HepG2 (cell line): ENCODE results near the gene AHCTF1. TPM values are rescaled to one million over a fixed set of nuclear protein-coding genes. Genes with fewer than 3 reads are reported as not detected.

ENCODE experiments used
- ATAC-seq: fragments of 200-7000 bp; cut with Tn5 transposase; 3 replicates; pipeline ENCODE4 v1.9.1; 2020; ENCODE audit warnings: mild to moderate bottlenecking, moderate library complexity
- BruUV-seq: library from RNA; stranded (reverse); fragments of 400-500 nt; replicated peaks from 2 replicates; lab custom pipeline; 2021; lab: Mats Ljungman, UMichigan
- CTCF ChIA-PET: fragments of 300-600 bp; formaldehyde crosslinking; extraction: SDS; loops from one replicate; lab custom pipeline; 2021; ENCODE audit warnings: low total read pairs, inconsistent platforms, low intra/inter-chr PET ratio; lab: Yijun Ruan, JAX
- POLR2A ChIA-PET: fragments of 350-600 bp; sonication (Branson Sonifier 250); formaldehyde crosslinking; loops from one replicate; lab custom pipeline; 2020; ENCODE audit warnings: antibody characterized with exemption, inconsistent platforms; lab: Yijun Ruan, JAX
- DNase-seq: peaks from one replicate; pipeline ENCODE4 v3.0.0-alpha.2; 2015; ENCODE audit warnings: low spot score
- FAIRE-seq: peaks from 3 replicates; lab custom pipeline; 2011; peaks lifted over from hg19 to GRCh38; lab: Jason Lieb, UNC
- H2AFZ ChIP-seq: one replicate; pipeline ENCODE4 v1.6.1; 2011; ENCODE audit warnings: low read length, inconsistent platforms
- H3K27ac ChIP-seq: fragments of 300-600 bp; 3 replicates; pipeline ENCODE4 v1.8.0; 2011; ENCODE audit warnings: mixed run types, mild to moderate bottlenecking, mixed read lengths, low read length, inconsistent platforms; ENCODE audit not compliant: insufficient read depth; ENCODE audit errors: extremely low read length
- H3K27me3 ChIP-seq, 2 experiments: fragments of 200-600 bp in 1 of 2; 2 replicates in 1 of 2; 3 replicates in 1 of 2; pipeline versions ENCODE4 v1.6.0 to v1.8.0; 2011; ENCODE audit warnings: low read length in 2 of 2, mild to moderate bottlenecking in 2 of 2, moderate library complexity in 2 of 2, inconsistent platforms in 1 of 2; ENCODE audit not compliant: insufficient read depth in 2 of 2, control insufficient read depth in 1 of 2
- H3K36me3 ChIP-seq, 2 experiments: fragments of 200-600 bp in 1 of 2; replicated peaks in 1 of 2; 2 replicates in 1 of 2; 3 replicates in 1 of 2; pipeline versions ENCODE4 v1.5.1 to v1.8.0; 2011; ENCODE audit warnings: low read length in 2 of 2, inconsistent platforms in 1 of 2; ENCODE audit not compliant: insufficient read depth in 2 of 2, control insufficient read depth in 1 of 2
- H3K4me1 ChIP-seq: 2 replicates; pipeline ENCODE4 v1.5.1; 2012; ENCODE audit warnings: low read length, inconsistent platforms; ENCODE audit not compliant: insufficient read depth
- H3K4me2 ChIP-seq: 2 replicates; pipeline ENCODE4 v1.6.0; 2011; ENCODE audit warnings: low read depth, low read length, inconsistent platforms
- H3K4me3 ChIP-seq, 3 experiments: fragments of 200-600 bp in 1 of 3; sonication (generic), shearing (Covaris generic) in 1 of 3; replicated peaks in 1 of 3; 2 replicates each; pipeline ENCODE4 v1.5.1; 2011 to 2016; ENCODE audit warnings: low read length in 3 of 3, inconsistent platforms in 2 of 3, low read depth in 2 of 3, mild to moderate bottlenecking in 2 of 3, control low read depth in 1 of 3, mixed read lengths in 1 of 3; ENCODE audit not compliant: insufficient read depth in 1 of 3
- H3K79me2 ChIP-seq: one replicate; pipeline ENCODE4 v1.6.1; 2011; ENCODE audit warnings: low read length, inconsistent platforms; ENCODE audit not compliant: insufficient read depth
- H3K9ac ChIP-seq: 2 replicates; pipeline ENCODE4 v1.6.0; 2011; ENCODE audit warnings: mild to moderate bottlenecking, low read depth, low read length, inconsistent platforms; ENCODE audit not compliant: insufficient read depth
- H3K9me3 ChIP-seq: 2 replicates; pipeline ENCODE4 v1.5.1; 2012; ENCODE audit warnings: mild to moderate bottlenecking, low read length
- H4K20me1 ChIP-seq: 2 replicates; pipeline ENCODE4 v1.6.0; 2011; ENCODE audit warnings: inconsistent platforms, mild to moderate bottlenecking, low read length, moderate library complexity; ENCODE audit not compliant: insufficient read depth
- BRD4 ChIP-seq: sonication (generic); formaldehyde crosslinking; IDR thresholded peaks from 2 replicates; pipeline ENCODE4 v1.4.0; 2020; ENCODE audit warnings: missing genetic modification reagents
- ETV5 ChIP-seq: IDR thresholded peaks from 2 replicates; pipeline ENCODE4 v1.6.1; 2018; ENCODE audit warnings: missing biosample characterization, missing genetic modification reagents, inconsistent platforms, borderline replicate concordance
- HNRNPL ChIP-seq: fragments of 200-400 bp; formaldehyde crosslinking; IDR thresholded peaks from 2 replicates; pipeline ENCODE4 v1.6.1; 2017; ENCODE audit warnings: mild to moderate bottlenecking, low read depth, low read length
- IRF2 ChIP-seq: IDR thresholded peaks from 2 replicates; pipeline ENCODE4 v1.6.1; 2018; ENCODE audit warnings: missing genetic modification reagents, missing compliant biosample characterization
- KAT2B ChIP-seq: fragments of 150-350 bp; IDR thresholded peaks from 2 replicates; pipeline ENCODE4 v1.6.1; 2014; ENCODE audit warnings: low read depth, low read length, borderline replicate concordance
- KMT2A ChIP-seq: sonication (generic); formaldehyde crosslinking; IDR thresholded peaks from 2 replicates; pipeline ENCODE4 v1.4.0; 2020; ENCODE audit warnings: missing genetic modification reagents
- RAD51 ChIP-seq: fragments of 450-650 bp; IDR thresholded peaks from 2 replicates; pipeline ENCODE4 v1.6.1; 2016; ENCODE audit warnings: borderline replicate concordance
- SIX4 ChIP-seq: sonication (generic); formaldehyde crosslinking; IDR thresholded peaks from 2 replicates; pipeline ENCODE4 v1.4.0; 2020; ENCODE audit warnings: missing genetic modification reagents
- ZNF33B ChIP-seq: sonication (generic); formaldehyde crosslinking; IDR thresholded peaks from 2 replicates; pipeline ENCODE4 v1.5.1; 2020; ENCODE audit warnings: mild to moderate bottlenecking, missing genetic modification reagents
- ZNF607 ChIP-seq: sonication (generic); formaldehyde crosslinking; IDR thresholded peaks from 2 replicates; pipeline ENCODE4 v1.5.1; 2020; ENCODE audit warnings: missing genetic modification reagents, mild to moderate bottlenecking, borderline replicate concordance
- ZSCAN20 ChIP-seq: sonication (generic); formaldehyde crosslinking; IDR thresholded peaks from 2 replicates; pipeline ENCODE4 v1.4.0; 2020; ENCODE audit warnings: missing genetic modification reagents, mild to moderate bottlenecking, borderline replicate concordance
- WGBS: methylation state at CpG from one replicate; pipeline ENCODE4 v1.1.6; 2017; ENCODE audit warnings: low lambda C conversion rate; 5-methylcytosine and 5-hydroxymethylcytosine counted together
- in situ Hi-C: cut with HindIII; loops from 2 replicates; pipeline ENCODE4 v1.10.0; 2017; ENCODE audit warnings: low pct_unique_long_range_greater_than_20kb; ENCODE audit not compliant: extremely low pct_ligation_motif_present
- intact Hi-C: fragments of 100-400 bp; cut with micrococcal nuclease; formaldehyde crosslinking; loops from one replicate; pipeline ENCODE4 v1.10.0; 2022; ENCODE audit not compliant: unreplicated experiment
- polyA plus RNA-seq, 8 experiments: library from polyadenylated mRNA; depleted of rRNA in 3 of 8; stranded (reverse) in 7 of 8; unstranded in 1 of 8; fragments of >200 nt; fragmentation: Illumina TruSeq in 4 of 8; extraction: Trizol in 4 of 8; gene quantifications; 2 replicates each; pipeline versions ENCODE4 v1.2.1 to v1.2.3, GENCODE V29; 2011 to 2016; ENCODE audit warnings: low read depth in 4 of 8, missing spikeins in 1 of 8, mixed read lengths in 1 of 8; ENCODE audit not compliant: insufficient read depth in 1 of 8
- total RNA-seq, 5 experiments: library from RNA; depleted of rRNA; stranded (reverse); fragments of >200 nt; fragmentation: Illumina TruSeq; extraction: Trizol; gene quantifications; 2 replicates each; pipeline ENCODE4 v1.2.3, GENCODE V29; 2016; ENCODE audit warnings: low read depth in 1 of 5
- TF ChIP-seq, protein P1 (sequence below): fragments of 450-650 bp; IDR thresholded peaks from 2 replicates; pipeline ENCODE4 v1.6.1; 2017
- TF ChIP-seq, protein P2 (sequence below): sonication (generic); formaldehyde crosslinking; IDR thresholded peaks from 2 replicates; pipeline ENCODE4 v1.5.0; 2020; ENCODE audit warnings: missing genetic modification reagents
- TF ChIP-seq, protein P3 (sequence below): sonication (generic); formaldehyde crosslinking; IDR thresholded peaks from 2 replicates; pipeline ENCODE4 v1.4.0; 2020; ENCODE audit warnings: missing genetic modification reagents
- TF ChIP-seq, protein P4 (sequence below): sonication (generic); formaldehyde crosslinking; IDR thresholded peaks from 2 replicates; pipeline ENCODE4 v1.8.1; 2023; ENCODE audit warnings: missing genetic modification reagents, inconsistent platforms, borderline replicate concordance
- TF ChIP-seq, protein P5 (sequence below): sonication (generic); formaldehyde crosslinking; IDR thresholded peaks from 2 replicates; pipeline ENCODE4 v1.5.1; 2020; ENCODE audit warnings: missing genetic modification reagents, mild to moderate bottlenecking, borderline replicate concordance
- TF ChIP-seq, protein P6 (sequence below): sonication (generic); formaldehyde crosslinking; IDR thresholded peaks from 2 replicates; pipeline ENCODE4 v1.4.0; 2020; ENCODE audit warnings: missing genetic modification reagents

AHCTF1 gene
- total and polyA plus RNA-seq, 2 of the 13 experiments (the other 11 are each of a cell fraction or from before 2014, with no cell fraction given), result 16.6 to 45.9 TPM

DNA sequence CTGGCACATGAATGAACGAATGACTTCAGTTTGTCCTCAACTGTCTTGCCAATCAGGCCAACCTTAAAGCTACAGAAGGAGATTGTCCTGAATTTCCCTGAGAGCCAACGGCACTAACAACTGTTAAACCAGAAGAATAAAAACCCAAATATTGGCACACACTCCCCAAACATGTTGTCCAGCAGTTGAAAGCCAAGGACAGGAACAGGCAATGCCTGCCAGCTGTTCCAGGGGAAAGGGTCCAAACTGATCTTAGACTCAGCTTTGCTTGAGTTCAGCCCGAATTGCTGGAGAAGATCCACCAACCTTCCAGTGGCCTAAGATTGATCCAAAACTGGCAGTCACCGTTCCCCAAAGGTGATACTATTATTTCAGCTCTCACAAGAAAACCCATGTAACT lies 22.4 kb upstream of the AHCTF1 start:
- intact Hi-C loops, result no loop called here
- H3K4me2 ChIP-seq, result no peak overlapping the region
- H3K9me3 ChIP-seq, result no peaks in the 10 kb centered on the region
- ChIA-PET CTCF (no interaction called here), POLR2A (no interaction called here)
- WGBS, result 93% methylated on average over 4 of the region's 4 CpGs
- H3K27ac ChIP-seq, result no peak overlapping the region
- H3K4me3 ChIP-seq, result no peak overlapping the region
- ATAC-seq, result no peak
- no peak for DNase-seq
- H3K9ac ChIP-seq, result no peak overlapping the region
- no peak for FAIRE-seq
- no peaks in the 10 kb centered on the region for H4K20me1 ChIP-seq
- H3K36me3 ChIP-seq, result no peaks in the 10 kb centered on the region
- H2AFZ ChIP-seq, result no peak overlapping the region
- BruUV-seq, result no TSS peak
- H3K79me2 ChIP-seq, result no peaks in the 10 kb centered on the region
- no peaks in the 10 kb centered on the region for H3K27me3 ChIP-seq
- no peaks in the 10 kb centered on the region for H3K4me1 ChIP-seq
- in situ Hi-C loops, result no loop called here
- TF ChIP-seq, protein P1, sequence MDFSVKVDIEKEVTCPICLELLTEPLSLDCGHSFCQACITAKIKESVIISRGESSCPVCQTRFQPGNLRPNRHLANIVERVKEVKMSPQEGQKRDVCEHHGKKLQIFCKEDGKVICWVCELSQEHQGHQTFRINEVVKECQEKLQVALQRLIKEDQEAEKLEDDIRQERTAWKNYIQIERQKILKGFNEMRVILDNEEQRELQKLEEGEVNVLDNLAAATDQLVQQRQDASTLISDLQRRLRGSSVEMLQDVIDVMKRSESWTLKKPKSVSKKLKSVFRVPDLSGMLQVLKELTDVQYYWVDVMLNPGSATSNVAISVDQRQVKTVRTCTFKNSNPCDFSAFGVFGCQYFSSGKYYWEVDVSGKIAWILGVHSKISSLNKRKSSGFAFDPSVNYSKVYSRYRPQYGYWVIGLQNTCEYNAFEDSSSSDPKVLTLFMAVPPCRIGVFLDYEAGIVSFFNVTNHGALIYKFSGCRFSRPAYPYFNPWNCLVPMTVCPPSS, result no peak
- TF ChIP-seq ZNF33B (CRISPR knock-in tag) (no peak), ETV5 (CRISPR knock-in tag) (no peak), IRF2 (CRISPR knock-in tag) (no peak), RAD51 (no peak), BRD4 (no peak), SIX4 (CRISPR knock-in tag) (no peak), KMT2A (CRISPR knock-in tag) (no peak), KAT2B (no peak), ZSCAN20 (CRISPR knock-in tag) (no peak), ZNF607 (CRISPR knock-in tag) (no peak), HNRNPL (no peak)
- TF ChIP-seq, protein P2, sequence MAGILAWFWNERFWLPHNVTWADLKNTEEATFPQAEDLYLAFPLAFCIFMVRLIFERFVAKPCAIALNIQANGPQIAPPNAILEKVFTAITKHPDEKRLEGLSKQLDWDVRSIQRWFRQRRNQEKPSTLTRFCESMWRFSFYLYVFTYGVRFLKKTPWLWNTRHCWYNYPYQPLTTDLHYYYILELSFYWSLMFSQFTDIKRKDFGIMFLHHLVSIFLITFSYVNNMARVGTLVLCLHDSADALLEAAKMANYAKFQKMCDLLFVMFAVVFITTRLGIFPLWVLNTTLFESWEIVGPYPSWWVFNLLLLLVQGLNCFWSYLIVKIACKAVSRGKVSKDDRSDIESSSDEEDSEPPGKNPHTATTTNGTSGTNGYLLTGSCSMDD (CRISPR knock-in tag), result no peak
- TF ChIP-seq, protein P3, sequence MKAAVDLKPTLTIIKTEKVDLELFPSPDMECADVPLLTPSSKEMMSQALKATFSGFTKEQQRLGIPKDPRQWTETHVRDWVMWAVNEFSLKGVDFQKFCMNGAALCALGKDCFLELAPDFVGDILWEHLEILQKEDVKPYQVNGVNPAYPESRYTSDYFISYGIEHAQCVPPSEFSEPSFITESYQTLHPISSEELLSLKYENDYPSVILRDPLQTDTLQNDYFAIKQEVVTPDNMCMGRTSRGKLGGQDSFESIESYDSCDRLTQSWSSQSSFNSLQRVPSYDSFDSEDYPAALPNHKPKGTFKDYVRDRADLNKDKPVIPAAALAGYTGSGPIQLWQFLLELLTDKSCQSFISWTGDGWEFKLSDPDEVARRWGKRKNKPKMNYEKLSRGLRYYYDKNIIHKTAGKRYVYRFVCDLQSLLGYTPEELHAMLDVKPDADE, result no peak
- TF ChIP-seq, protein P4, sequence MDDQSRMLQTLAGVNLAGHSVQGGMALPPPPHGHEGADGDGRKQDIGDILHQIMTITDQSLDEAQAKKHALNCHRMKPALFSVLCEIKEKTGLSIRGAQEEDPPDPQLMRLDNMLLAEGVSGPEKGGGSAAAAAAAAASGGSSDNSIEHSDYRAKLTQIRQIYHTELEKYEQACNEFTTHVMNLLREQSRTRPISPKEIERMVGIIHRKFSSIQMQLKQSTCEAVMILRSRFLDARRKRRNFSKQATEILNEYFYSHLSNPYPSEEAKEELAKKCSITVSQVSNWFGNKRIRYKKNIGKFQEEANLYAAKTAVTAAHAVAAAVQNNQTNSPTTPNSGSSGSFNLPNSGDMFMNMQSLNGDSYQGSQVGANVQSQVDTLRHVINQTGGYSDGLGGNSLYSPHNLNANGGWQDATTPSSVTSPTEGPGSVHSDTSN (CRISPR knock-in tag), result no peak
- TF ChIP-seq, protein P5, sequence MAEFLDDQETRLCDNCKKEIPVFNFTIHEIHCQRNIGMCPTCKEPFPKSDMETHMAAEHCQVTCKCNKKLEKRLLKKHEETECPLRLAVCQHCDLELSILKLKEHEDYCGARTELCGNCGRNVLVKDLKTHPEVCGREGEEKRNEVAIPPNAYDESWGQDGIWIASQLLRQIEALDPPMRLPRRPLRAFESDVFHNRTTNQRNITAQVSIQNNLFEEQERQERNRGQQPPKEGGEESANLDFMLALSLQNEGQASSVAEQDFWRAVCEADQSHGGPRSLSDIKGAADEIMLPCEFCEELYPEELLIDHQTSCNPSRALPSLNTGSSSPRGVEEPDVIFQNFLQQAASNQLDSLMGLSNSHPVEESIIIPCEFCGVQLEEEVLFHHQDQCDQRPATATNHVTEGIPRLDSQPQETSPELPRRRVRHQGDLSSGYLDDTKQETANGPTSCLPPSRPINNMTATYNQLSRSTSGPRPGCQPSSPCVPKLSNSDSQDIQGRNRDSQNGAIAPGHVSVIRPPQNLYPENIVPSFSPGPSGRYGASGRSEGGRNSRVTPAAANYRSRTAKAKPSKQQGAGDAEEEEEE (CRISPR knock-in tag), result no peak
- TF ChIP-seq, protein P6, sequence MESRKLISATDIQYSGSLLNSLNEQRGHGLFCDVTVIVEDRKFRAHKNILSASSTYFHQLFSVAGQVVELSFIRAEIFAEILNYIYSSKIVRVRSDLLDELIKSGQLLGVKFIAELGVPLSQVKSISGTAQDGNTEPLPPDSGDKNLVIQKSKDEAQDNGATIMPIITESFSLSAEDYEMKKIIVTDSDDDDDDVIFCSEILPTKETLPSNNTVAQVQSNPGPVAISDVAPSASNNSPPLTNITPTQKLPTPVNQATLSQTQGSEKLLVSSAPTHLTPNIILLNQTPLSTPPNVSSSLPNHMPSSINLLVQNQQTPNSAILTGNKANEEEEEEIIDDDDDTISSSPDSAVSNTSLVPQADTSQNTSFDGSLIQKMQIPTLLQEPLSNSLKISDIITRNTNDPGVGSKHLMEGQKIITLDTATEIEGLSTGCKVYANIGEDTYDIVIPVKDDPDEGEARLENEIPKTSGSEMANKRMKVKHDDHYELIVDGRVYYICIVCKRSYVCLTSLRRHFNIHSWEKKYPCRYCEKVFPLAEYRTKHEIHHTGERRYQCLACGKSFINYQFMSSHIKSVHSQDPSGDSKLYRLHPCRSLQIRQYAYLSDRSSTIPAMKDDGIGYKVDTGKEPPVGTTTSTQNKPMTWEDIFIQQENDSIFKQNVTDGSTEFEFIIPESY (CRISPR knock-in tag), result no peak
